KOPT-K1 (cell line): ENCODE measurements around the gene UBE4A.
"Not testable (repeated sequence)": the region's sequence is repeated elsewhere in the genome, so short reads cannot be mapped to it uniquely, and the experiment has no call there.

Source experiments
- H3K27ac ChIP-seq: fragments of 200-600 bp; sonication (generic); 2 replicates; pipeline ENCODE4 v1.5.1; 2016; ENCODE audit warnings: antibody characterized with exemption, mild to moderate bottlenecking, low read depth, low read length; ENCODE audit not compliant: poor library complexity, severe bottlenecking
- H3K36me3 ChIP-seq: fragments of 200-600 bp; sonication (generic); 2 replicates; pipeline ENCODE4 v1.5.1; 2017; ENCODE audit warnings: antibody characterized with exemption, mild to moderate bottlenecking, low read length, moderate library complexity; ENCODE audit not compliant: insufficient read depth
- H3K9me3 ChIP-seq: fragments of 200-600 bp; sonication (generic); 2 replicates; pipeline ENCODE4 v1.5.1; 2017; ENCODE audit warnings: antibody characterized with exemption, low read length, mild to moderate bottlenecking; ENCODE audit not compliant: insufficient read depth, poor library complexity, severe bottlenecking

The UBE4A gene

DNA sequence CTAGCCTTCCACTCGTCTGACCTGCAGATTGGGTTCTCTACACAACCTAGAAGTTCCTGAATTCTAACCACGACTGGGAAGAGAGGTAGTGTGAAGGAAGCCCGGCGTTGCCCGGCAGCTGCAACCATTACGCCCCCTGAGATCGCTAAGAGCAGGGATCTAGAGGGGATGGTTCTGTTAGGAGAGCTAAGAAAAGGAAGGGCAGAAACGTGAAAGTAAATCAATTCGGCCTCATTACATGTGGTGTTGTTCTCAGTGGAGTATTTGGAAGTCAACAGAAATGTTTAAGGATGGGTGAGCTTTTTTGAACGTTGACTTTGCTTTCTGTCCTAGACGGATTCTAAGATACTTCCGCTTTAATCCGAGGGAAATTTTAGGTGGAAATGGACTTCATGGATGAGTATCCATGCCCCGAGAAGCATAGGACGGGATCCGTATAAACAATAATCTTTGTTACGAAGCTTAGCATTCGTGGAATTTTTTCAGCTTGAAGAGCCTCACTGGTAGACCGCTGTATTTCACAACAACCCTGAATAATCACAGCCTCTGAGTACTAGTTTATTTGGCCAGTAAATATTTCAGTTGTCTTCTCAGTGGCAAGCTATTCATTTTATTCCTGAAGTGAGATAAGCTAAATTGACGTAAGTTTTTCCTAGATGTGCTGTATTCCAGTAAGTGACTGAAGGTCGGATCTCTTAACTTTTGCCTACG lies 42.6 kb downstream of the UBE4A start:
- Histone ChIP-seq H3K27ac (peak overlapping the region; percentile 92), H3K36me3 (peaks cover 57% of the 10 kb centered on the region), H3K9me3 (no peaks in the 10 kb centered on the region)

DNA sequence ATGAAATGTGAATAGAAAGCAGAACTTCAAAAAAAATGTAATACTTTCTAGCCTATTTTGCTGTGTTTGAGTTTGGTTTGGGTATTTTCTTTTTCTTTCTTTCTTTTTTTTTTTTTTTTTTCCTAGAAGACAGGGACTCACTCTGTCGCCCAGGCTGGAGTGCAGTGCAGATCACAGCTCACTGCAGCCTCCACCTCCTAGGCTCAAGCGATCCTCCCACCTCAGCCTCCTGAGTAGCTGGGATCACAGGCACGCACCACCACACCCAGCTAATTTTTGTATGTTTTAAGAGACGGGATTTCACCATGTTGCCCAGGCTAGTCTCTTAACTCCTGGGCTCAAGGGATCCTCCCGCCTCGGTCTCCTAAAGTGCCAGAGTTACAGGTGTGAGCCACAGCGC lies 43.2 kb downstream of the UBE4A start:
- H3K36me3 ChIP-seq: peaks cover 57% of the 10 kb centered on the region
- not testable (repeated sequence) for H3K9me3 ChIP-seq
- peak overlapping the region; percentile 92 for H3K27ac ChIP-seq

DNA sequence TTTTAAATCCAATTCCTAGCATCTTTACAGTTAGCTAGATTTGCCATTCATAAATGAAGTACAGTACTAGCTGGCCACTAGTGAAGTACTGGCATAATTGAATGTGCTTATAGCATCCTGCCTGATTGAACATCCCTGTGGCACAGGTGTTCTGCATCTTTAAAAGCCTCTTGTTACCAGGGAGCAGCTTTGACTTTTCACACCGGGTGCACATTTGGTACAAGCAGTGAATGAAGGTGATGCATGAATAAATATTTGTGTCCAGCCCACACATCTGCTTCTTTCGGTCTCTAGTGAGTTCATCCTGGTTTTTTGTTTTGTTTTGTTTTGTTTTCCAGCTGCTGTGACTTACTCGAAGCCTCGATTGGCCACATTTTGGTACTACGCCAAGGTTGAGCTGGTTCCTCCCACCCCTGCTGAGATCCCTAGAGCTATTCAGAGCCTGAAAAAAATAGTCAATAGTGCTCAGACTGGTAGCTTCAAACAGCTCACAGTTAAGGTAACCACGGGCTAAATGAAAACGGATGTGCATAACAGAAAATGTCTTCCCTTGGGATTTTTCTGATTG lies 47.3 kb downstream of the UBE4A start:
- Histone ChIP-seq H3K27ac (no peak overlapping the region), H3K36me3 (peaks cover 77% of the 10 kb centered on the region)

DNA sequence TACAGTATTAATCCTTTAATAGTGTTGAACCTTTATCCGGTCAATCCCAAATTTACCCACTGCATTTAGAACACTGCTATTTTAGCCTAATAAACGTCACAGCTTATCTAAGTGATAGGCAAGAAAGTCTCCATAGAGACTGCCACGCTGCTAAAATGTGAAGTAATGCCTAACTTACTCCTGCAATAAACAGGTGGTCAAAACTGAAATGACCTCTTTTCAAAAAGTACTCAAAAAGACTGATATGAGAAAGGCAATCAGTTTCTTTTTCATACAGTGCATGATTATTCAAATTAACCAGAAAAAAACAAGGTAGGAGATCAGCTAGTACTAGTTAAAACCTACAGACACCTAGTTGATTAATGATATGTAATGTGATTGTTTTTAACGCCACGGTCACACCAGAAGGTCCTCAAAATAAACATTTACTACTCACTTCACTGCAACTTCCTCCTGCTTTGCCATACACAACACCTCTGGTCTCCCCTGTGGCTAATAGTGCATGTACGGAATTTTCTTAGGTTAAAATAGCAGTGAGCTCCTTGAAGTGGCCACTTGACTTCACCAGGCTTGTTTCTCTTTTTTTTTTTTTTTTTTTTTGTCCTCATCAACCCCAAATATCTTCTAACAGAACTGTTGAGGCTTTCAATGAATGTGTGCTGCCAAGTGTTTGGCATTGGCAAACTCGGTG lies 50.8 kb downstream of the UBE4A start:
- Histone ChIP-seq H3K9me3 (no peaks in the 10 kb centered on the region), H3K27ac (no peak overlapping the region), H3K36me3 (peaks cover 79% of the 10 kb centered on the region)

More for the DNA sequence above, 47.3 kb downstream of the UBE4A start:
- no peaks in the 10 kb centered on the region for H3K9me3 ChIP-seq

DNA sequence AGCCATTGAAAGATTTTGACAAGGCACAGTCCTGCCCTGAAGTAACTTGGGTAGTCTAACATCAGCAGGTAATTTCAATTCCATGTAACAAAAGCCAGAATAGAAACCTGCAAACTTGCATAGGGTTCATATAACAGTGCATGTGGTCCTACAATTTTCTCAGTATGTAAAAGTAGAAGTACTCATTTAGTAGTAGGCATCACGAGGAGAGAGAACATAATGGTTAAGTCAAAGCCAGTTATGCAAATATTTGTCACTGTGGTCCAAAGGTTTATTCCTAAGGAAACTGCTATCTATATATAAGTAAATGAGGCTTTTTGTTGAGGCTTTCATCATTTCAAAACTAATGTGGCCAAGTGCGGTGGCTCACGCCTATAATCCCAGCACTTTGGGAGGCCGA lies 52.1 kb downstream of the UBE4A start:
- peaks cover 66% of the 10 kb centered on the region for H3K36me3 ChIP-seq
- H3K27ac ChIP-seq: no peak overlapping the region

DNA sequence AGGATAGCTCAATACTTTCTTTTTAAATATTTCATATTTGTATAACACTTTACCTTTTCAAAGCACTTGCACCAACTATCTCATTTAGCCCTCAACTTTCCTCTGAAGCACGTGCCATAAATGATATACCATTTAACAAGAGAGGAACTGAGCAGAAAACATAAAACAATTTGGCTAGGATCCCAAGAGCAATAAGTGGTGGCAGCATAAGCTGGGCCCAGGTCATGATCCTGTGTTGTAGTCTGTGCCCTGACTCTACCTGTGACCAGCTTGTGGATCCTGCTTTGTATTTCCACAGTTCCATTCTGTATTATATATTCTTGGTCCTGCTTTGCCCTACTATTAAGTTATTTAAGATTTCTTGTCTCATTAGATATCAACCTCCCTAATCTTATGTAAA lies 53.5 kb downstream of the UBE4A start:
- no peak overlapping the region for H3K27ac ChIP-seq
- peaks cover 52% of the 10 kb centered on the region for H3K36me3 ChIP-seq
- H3K9me3 ChIP-seq: no peaks in the 10 kb centered on the region

More for the DNA sequence above, 52.1 kb downstream of the UBE4A start:
- H3K9me3 ChIP-seq: no peaks in the 10 kb centered on the region

DNA sequence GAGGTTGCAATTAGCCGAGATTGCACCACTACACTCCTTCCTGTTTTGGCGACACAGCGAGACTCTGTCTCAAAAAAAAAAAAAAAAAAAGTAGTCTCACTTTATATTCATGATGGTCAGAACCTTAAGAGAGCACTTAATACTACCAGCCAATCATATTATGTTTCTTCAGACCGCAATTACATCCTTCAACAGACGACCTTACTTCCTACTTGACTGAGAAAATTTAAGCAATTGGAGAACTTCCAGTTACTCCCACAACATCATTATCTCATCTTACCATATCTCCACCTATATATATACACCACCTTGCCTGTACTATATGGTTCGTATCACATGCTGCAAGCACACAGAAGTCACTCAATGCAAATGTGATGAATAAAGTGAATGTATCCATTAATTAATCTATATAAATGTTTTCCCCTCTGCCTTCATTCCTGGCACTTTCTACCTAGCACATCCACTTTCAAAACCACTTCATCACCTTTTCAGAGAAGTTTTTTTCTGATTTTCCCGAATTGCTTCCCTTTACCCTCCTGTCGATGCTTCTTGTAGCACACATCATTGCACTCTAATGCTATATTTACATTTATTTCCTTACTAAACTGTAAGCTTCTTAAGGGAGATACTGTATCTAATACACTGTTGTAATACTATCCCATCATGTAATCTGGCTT lies 55.8 kb downstream of the UBE4A start:
- no peak overlapping the region for H3K27ac ChIP-seq
- H3K36me3 ChIP-seq: peaks cover 29% of the 10 kb centered on the region
- H3K9me3 ChIP-seq: no peaks in the 10 kb centered on the region

DNA sequence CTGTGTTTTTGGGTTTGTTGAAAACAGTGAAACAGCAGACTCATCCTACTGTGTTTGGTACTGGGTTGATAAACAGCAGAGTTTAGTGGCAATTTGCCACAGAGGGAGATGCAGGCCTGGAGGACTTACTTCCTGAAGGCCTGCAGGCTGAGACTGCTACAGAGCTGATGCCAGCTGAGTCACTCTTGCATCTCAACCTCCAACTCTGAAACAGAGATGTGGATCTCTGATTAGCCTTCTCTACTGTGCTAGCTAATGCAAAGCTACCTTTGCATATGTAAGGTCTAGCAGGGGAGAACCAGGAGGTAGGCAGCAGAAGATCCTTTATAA lies 56.3 kb downstream of the UBE4A start:
- Histone ChIP-seq H3K36me3 (peaks cover 24% of the 10 kb centered on the region), H3K9me3 (no peaks in the 10 kb centered on the region), H3K27ac (no peak overlapping the region)

DNA sequence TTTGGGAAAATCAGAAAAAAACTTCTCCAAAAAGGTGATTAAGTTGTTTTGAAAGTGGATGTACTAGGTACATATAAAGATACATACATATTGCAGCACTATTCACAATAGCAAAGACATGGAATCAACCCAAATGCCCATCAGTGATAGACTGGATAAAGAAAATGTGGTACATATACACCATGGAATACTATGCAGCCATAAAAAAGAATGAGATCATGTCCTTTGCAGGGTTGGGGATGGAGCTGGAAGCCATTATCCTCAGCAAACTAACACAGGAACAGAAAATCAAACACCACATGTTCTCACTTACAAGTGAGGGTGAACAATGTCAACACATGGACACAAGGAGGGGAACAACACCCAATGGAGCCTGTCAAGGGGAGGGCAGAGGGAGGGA lies 57.5 kb downstream of the UBE4A start:
- peaks cover 14% of the 10 kb centered on the region; the same call in 1 of the 2 replicates for H3K36me3 ChIP-seq
- not testable (repeated sequence) for H3K9me3 ChIP-seq, H3K27ac ChIP-seq

DNA sequence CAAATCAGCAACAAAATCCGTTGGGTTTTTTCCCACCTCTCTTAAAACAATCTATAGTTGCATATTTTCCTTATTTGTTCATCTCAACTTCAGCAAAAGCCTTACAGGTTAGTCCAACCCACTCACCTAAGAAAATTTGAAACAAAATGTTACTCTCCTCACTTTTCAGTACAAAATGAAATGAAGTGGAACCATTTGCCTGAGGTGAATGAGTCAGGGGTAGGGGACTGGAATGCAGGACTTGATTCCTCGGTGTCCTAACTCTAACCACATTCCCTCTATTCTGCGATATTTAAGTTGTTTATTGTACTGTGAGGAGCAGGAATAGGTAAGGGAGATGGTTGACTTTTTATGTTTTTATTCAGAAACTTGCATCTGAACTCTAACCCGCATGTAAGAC lies 58.4 kb downstream of the UBE4A start:
- Histone ChIP-seq H3K27ac (no peak overlapping the region), H3K36me3 (peaks cover 14% of the 10 kb centered on the region; the same call in 1 of the 2 replicates)

DNA sequence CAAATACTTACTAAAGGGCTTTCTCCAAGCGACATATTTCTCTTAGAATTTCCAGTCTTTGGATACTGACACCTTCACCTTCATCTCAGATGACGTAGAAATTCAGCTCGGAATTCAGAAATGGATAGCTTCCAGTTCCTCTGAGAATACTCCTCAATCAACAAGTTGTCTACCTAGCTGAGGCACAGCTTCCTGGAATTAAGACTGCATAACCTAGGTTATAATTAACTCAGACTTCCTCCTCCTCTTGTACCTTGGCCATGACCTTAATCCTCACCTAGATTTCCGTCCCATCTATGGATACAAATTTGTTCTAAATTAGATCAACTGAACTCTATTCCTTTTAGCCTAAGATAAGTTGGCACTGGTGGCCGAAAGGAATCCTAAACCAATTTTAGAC lies 59.4 kb downstream of the UBE4A start:
- Histone ChIP-seq H3K27ac (no peak overlapping the region), H3K36me3 (peaks cover 8% of the 10 kb centered on the region; the same call in 1 of the 2 replicates), H3K9me3 (no peaks in the 10 kb centered on the region)

More for the DNA sequence above, 58.4 kb downstream of the UBE4A start:
- no peaks in the 10 kb centered on the region for H3K9me3 ChIP-seq

DNA sequence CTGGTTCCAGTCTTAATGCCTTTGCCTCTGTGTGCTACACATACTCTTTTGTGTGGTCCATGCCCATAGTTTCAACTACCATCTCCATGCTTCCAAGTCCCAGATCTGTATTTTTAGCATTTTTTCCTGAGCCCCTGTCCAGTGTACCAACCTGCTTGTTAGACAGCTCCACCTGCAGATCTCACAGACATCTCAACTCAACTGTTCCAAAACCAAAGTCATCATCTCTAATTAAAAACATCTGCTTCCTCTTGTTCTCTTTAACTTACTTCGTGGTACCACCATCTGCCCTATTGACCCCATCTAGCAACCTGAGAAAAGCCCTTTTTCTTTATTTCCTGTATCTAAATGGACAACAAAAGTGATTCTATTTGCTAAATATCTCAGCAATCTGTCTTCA lies 68.3 kb downstream of the UBE4A start:
- Histone ChIP-seq H3K9me3 (no peaks in the 10 kb centered on the region), H3K36me3 (no peaks in the 10 kb centered on the region), H3K27ac (no peak overlapping the region)

DNA sequence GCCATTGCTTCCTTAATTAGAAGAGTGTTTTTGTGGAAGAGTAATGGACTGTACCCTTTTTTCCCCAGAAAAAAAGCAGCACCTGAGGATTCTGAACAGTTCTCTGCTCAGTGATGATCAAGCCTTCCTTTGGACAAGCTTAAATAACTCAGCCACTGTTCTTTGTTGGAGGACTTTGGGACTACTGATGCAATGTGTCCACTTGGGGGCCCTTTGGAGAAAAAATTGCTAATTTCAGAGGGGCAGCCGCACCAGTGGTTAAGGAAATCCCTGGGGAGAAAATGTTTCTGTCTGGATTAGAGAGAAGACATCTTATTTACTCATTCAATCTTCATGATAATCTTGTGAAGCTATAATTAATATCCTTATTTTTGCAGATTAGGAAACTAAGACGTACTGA lies 71.6 kb downstream of the UBE4A start:
- Histone ChIP-seq H3K36me3 (no peaks in the 10 kb centered on the region), H3K27ac (no peak overlapping the region), H3K9me3 (no peaks in the 10 kb centered on the region)

DNA sequence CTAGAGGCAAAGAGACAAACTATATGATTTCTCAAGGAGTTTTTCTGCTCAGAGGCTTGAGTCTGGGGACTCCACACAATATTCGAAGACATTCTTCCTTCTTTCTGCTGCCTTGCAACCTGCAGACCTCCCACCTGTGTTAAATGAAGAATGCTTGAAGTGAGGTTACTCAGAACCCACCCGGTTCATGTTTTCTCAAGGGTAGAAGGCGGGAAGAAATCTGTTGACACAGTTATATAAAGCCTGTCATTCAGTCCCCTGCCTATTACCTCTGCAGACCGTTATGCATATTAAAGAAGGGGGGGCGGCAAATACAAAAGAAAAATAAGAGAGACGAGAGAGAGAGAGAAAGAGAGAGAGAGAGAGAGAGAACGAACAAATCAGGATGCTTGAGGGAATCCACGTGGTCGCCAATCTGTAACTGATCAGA lies 74.7 kb downstream of the UBE4A start:
- peaks cover 3% of the 10 kb centered on the region for H3K36me3 ChIP-seq
- H3K27ac ChIP-seq: peak overlapping the region; percentile 89
- H3K9me3 ChIP-seq: no peaks in the 10 kb centered on the region

DNA sequence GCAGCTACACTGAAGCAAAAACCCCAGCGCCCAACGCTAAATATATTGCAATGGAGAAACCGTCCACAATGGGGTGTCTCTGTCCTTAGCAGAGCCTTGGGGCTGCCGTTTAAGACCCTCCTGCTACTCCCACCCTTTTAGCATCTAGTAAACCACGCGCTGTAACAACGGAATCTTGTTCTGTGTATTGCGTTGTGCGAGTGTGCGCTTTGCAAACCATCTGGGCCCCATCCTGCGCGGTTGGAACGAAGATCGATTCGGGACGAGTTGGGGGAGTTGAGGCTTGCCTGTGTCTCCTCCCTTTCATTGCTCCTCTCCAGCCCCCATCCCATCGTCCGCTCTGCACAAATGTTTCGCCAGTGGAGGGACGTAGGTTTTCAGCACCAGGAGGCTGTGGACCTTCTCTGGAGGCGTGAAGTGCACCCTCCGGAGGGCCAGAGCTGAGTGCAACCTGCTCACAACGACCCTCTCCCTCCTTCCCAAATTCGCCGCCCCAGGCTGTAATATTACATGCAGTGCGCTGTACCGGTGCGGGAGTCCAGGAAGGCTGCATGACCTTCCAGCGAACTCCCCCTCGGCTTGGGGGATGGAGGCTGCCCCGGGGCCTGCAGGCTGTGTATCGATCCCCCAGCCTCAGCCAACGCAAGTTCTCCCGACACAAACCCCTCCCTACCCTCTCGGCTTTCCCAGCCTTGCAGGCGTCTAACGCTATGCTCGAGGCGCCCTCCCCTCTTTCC lies 75.3 kb downstream of the UBE4A start:
- peaks cover 8% of the 10 kb centered on the region for H3K36me3 ChIP-seq
- H3K9me3 ChIP-seq: no peaks in the 10 kb centered on the region
- peak overlapping the region; percentile 89 for H3K27ac ChIP-seq
